ENCODE results near the gene EDEM3. TPM values are rescaled to one million over a fixed set of nuclear protein-coding genes. Genes with fewer than 3 reads are reported as not detected.

EDEM3 gene
- polyA plus RNA-seq, 1 donor (not counting 4 experiments of a cell fraction or from before 2014, with no cell fraction given), result 23.6 TPM

DNA sequence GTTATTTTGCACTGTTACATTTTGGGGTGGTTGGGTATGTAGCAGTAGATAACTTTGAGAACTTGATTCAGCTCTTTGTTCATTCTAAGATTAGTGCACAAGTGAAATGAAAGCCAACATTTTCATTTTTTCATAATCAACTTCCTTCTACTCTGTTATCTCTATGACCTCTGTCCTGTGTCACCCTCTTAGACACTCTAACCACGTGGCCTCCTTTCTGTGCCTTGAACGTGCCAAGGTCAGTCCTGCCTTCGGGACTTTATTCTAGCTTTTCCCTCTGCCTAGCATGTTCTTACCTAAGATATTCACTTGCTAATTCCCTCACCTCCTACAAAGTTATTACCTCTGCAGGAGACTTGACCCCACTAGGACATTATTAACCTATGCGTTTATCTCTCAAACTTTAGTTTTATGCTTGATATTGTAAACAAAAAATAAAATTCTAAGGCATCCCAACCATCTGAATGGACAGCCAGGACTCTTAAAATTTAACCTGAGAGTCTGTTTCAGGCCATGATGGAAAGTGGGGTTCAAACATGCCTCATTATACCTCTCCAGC lies 19.2 kb upstream of the EDEM3 start:
- Histone ChIP-seq H3K9me3 (ENCODE audit: control insufficient read depth, low read depth, low read length) (no peaks in the 10 kb centered on the region), H3K79me2 (ENCODE audit: control insufficient read depth, insufficient read depth, low read length) (no peaks in the 10 kb centered on the region), H3K27ac (ENCODE audit: control insufficient read depth, insufficient read depth, low read length) (no peak overlapping the region), H3K4me3 (ENCODE audit: control insufficient read depth in 2 of 3, extremely low read depth in 1 of 3, insufficient read depth in 2 of 3, low read depth in 1 of 3, low read length in 3 of 3) (no peak overlapping the region), H2AFZ (ENCODE audit: control insufficient read depth, low read length) (no peak overlapping the region), H4K20me1 (ENCODE audit: control insufficient read depth, extremely low read depth, insufficient read depth, low read length) (no peaks in the 10 kb centered on the region), H3K36me3 (ENCODE audit: control insufficient read depth in 2 of 2, extremely low read depth in 1 of 2, insufficient read depth in 2 of 2, low read length in 2 of 2) (no peaks in the 10 kb centered on the region), H3K27me3 (ENCODE audit: control insufficient read depth, extremely low read depth, insufficient read depth, low read length) (no peaks in the 10 kb centered on the region), H3K9me1 (ENCODE audit: control insufficient read depth, extremely low read depth, insufficient read depth, low read length) (no peaks in the 10 kb centered on the region), H3K4me2 (ENCODE audit: control insufficient read depth, extremely low read depth, insufficient read depth, low read depth, low read length) (no peak overlapping the region), H3K4me1 (ENCODE audit: control insufficient read depth, extremely low read depth, insufficient read depth, low read length) (no peaks in the 10 kb centered on the region), H3K9ac (ENCODE audit: control insufficient read depth, extremely low read depth, insufficient read depth, low read length) (no peak overlapping the region)
- DNase-seq (ENCODE audit: low read depth, low spot score), result no peak
- TF ChIP-seq, protein P1, sequence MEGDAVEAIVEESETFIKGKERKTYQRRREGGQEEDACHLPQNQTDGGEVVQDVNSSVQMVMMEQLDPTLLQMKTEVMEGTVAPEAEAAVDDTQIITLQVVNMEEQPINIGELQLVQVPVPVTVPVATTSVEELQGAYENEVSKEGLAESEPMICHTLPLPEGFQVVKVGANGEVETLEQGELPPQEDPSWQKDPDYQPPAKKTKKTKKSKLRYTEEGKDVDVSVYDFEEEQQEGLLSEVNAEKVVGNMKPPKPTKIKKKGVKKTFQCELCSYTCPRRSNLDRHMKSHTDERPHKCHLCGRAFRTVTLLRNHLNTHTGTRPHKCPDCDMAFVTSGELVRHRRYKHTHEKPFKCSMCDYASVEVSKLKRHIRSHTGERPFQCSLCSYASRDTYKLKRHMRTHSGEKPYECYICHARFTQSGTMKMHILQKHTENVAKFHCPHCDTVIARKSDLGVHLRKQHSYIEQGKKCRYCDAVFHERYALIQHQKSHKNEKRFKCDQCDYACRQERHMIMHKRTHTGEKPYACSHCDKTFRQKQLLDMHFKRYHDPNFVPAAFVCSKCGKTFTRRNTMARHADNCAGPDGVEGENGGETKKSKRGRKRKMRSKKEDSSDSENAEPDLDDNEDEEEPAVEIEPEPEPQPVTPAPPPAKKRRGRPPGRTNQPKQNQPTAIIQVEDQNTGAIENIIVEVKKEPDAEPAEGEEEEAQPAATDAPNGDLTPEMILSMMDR (optimal IDR thresholded peaks at IDR 0.05 in 1 of 3, IDR thresholded peaks at IDR 0.05 in 1 of 3, conservative IDR thresholded peaks at IDR 0.05 in 1 of 3; ENCODE audit: extremely low read depth in 1 of 3, insufficient read depth in 2 of 3, low read length in 3 of 3), result no peak
- no peak for TF ChIP-seq EZH2 (IDR thresholded peaks at IDR 0.05; ENCODE audit: low read length)
- dilution Hi-C loops (cut with MboI; ENCODE audit: extremely low pct_ligation_motif_present, low sequenced_read_pairs), result no loop called here
- FAIRE-seq, result no peak

GRCh38 chr1:184771190-184771691 lies 16.6 kb upstream of the EDEM3 start:
- no peak for DNase-seq (ENCODE audit: low read depth, low spot score)
- no peak for TF ChIP-seq EZH2 (IDR thresholded peaks at IDR 0.05; ENCODE audit: low read length)
- TF ChIP-seq, protein P1 (optimal IDR thresholded peaks at IDR 0.05 in 1 of 3, IDR thresholded peaks at IDR 0.05 in 1 of 3, conservative IDR thresholded peaks at IDR 0.05 in 1 of 3; ENCODE audit: extremely low read depth in 1 of 3, insufficient read depth in 2 of 3, low read length in 3 of 3), result no peak
- FAIRE-seq, result no peak

More at GRCh38 chr1:184771190-184771691, 16.6 kb upstream of the EDEM3 start:
- no peaks in the 10 kb centered on the region for H3K79me2 ChIP-seq (ENCODE audit: control insufficient read depth, insufficient read depth, low read length)
- dilution Hi-C loops (cut with MboI; ENCODE audit: extremely low pct_ligation_motif_present, low sequenced_read_pairs), result no loop called here
- no peaks in the 10 kb centered on the region for H3K4me1 ChIP-seq (ENCODE audit: control insufficient read depth, extremely low read depth, insufficient read depth, low read length)
- H3K27ac ChIP-seq (ENCODE audit: control insufficient read depth, insufficient read depth, low read length), result no peak overlapping the region
- H3K9me3 ChIP-seq (ENCODE audit: control insufficient read depth, low read depth, low read length), result no peaks in the 10 kb centered on the region
- H3K4me2 ChIP-seq (ENCODE audit: control insufficient read depth, extremely low read depth, insufficient read depth, low read depth, low read length), result no peak overlapping the region
- H3K27me3 ChIP-seq (ENCODE audit: control insufficient read depth, extremely low read depth, insufficient read depth, low read length), result no peaks in the 10 kb centered on the region
- no peak overlapping the region for H2AFZ ChIP-seq (ENCODE audit: control insufficient read depth, low read length)
- H4K20me1 ChIP-seq (ENCODE audit: control insufficient read depth, extremely low read depth, insufficient read depth, low read length), result no peaks in the 10 kb centered on the region
- no peak overlapping the region for H3K4me3 ChIP-seq (ENCODE audit: control insufficient read depth in 2 of 3, extremely low read depth in 1 of 3, insufficient read depth in 2 of 3, low read depth in 1 of 3, low read length in 3 of 3)
- H3K36me3 ChIP-seq (ENCODE audit: control insufficient read depth in 2 of 2, extremely low read depth in 1 of 2, insufficient read depth in 2 of 2, low read length in 2 of 2), result no peaks in the 10 kb centered on the region
- H3K9ac ChIP-seq (ENCODE audit: control insufficient read depth, extremely low read depth, insufficient read depth, low read length), result no peak overlapping the region
- no peaks in the 10 kb centered on the region for H3K9me1 ChIP-seq (ENCODE audit: control insufficient read depth, extremely low read depth, insufficient read depth, low read length)

Data from keratinocyte (primary cell).